ENCODE measurements around the gene AKAP6. TPM values are rescaled to one million over a fixed set of nuclear protein-coding genes. Genes with fewer than 3 reads are reported as not detected.

Gene AKAP6
- total RNA-seq, 4 donors from 2014 or later = 2.0 to 11.0 (median 4.2) TPM

DNA sequence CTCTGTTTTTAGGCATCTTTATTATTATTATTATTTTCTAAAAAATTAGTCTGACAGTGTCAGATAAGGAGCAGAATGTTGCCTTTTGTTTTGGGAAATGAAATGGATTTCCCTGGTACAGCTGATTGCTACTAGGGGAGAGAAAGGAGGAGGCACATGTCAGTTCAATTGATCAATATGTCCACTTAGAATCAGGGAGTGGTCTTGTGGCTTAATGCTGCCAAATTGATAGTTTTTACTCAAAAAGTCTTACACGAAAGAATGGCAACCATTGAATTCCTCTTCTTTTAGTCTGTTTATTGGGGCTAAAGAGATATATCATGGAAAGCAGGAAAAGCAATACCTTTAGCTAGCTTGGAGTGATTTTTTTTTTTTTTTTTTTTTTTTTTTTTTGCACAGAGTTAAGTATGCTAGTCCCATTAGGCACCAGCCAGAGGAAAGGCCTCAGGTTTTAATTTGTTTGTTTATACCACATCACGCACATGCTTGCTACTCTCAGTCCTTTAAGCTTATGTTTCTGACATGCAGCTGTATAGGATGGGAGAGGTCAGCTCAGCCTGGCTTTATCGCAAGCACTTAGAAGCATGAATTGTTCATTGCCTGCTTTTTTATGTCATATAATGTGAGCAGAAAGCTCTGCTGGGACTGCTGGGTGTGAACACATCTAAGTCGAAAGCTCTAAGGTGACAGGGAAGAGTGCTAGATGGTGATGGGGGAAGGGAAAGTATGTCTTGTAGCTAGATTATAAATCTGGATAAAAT is 1.4 kb downstream of the AKAP6 start:
- Histone ChIP-seq H3K27me3 (no peaks in the 10 kb centered on the region), H3K27ac (no peak overlapping the region), H3K9me3 (no peaks in the 10 kb centered on the region), H3K4me3 (no peak overlapping the region), H3K4me1 (no peaks in the 10 kb centered on the region), H3K36me3 (no peaks in the 10 kb centered on the region)
- TF ChIP-seq EP300 (IDR thresholded peaks at IDR 0.05) (no peak), POLR2AphosphoS5 (IDR thresholded peaks at IDR 0.05) (no peak)
- TF ChIP-seq, protein P1, sequence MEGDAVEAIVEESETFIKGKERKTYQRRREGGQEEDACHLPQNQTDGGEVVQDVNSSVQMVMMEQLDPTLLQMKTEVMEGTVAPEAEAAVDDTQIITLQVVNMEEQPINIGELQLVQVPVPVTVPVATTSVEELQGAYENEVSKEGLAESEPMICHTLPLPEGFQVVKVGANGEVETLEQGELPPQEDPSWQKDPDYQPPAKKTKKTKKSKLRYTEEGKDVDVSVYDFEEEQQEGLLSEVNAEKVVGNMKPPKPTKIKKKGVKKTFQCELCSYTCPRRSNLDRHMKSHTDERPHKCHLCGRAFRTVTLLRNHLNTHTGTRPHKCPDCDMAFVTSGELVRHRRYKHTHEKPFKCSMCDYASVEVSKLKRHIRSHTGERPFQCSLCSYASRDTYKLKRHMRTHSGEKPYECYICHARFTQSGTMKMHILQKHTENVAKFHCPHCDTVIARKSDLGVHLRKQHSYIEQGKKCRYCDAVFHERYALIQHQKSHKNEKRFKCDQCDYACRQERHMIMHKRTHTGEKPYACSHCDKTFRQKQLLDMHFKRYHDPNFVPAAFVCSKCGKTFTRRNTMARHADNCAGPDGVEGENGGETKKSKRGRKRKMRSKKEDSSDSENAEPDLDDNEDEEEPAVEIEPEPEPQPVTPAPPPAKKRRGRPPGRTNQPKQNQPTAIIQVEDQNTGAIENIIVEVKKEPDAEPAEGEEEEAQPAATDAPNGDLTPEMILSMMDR (IDR thresholded peaks at IDR 0.05) = no peak
- DNase-seq (ENCODE audit: low spot score in 2 of 2) = no peak
- 82% methylated on average over 4 of the region's 4 CpGs for WGBS

DNA sequence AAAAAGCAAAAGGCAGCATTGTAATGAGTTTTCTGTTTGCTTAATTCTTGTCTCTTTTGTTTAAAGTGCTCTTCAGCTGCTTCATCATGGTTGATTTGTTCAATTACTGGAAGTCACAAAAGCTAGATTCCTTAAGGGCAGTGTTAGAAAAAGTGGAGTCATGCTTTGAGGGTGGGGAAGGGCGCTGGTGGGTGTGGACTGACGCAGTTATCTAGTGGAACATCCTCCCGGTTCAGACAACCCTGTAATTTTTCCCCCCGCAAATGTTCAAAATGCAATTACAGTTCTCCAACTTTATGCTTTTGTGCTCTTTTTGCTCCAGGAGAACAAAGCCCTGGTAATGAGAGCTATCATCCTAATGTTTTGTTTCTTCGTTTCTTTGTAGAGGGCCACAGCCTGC is 2.1 kb downstream of the AKAP6 start:
- H3K4me3 ChIP-seq = no peak overlapping the region
- H3K4me1 ChIP-seq = no peaks in the 10 kb centered on the region
- no peaks in the 10 kb centered on the region for H3K9me3 ChIP-seq
- DNase-seq (ENCODE audit: low spot score in 2 of 2) = no peak
- no peaks in the 10 kb centered on the region for H3K27me3 ChIP-seq
- no peak for TF ChIP-seq POLR2A (IDR thresholded peaks at IDR 0.05)
- TF ChIP-seq, protein P1 (IDR thresholded peaks at IDR 0.05) = no peak
- TF ChIP-seq EP300 (IDR thresholded peaks at IDR 0.05) = no peak
- no peak for TF ChIP-seq POLR2AphosphoS5 (IDR thresholded peaks at IDR 0.05)
- WGBS = 64% methylated on average over 5 of the region's 5 CpGs
- no peak overlapping the region for H3K27ac ChIP-seq
- no peaks in the 10 kb centered on the region for H3K36me3 ChIP-seq

DNA sequence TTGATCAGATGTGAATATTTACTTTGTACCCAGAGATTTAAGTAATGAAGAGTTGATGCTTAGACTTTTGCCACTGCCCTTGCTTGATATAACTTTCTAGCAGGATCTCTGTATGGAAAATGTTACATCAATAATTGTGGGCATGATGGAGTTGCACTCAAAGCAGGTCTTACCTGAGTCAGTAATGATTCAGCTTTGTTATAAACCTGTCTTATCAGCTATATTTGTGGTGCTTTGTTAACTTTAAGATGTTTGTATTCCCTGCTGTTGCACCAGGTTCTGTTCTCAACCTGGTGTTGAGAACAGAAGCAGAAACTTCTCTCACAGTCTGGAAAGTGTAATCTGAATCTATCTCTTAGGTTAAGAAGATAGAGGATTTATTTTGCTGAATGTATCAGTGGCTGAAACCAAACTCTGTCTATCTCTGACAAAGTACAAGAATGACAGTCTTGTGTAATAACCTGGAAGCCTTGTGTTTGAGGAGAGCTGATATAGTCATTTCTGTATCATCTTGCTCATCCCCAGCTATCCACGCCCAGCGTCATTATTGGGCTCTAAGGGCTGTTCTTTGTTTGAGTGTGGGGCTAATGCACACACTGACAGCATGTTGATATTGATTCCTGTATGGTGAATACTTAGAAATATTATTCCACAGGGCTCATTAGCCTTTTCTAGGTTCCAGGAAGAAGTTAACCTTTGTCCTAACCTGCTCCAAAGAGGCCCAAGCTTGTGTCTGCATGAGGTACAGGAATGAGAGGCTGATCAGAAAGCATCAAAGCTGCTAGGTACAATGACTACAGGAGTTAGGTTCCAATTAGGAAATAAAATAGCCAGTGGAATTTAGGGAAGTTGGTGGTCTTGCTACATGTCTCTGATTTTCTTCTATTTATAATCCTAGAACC is 3.6 kb downstream of the AKAP6 start:
- no peaks in the 10 kb centered on the region for H3K27me3 ChIP-seq
- TF ChIP-seq, protein P1 (IDR thresholded peaks at IDR 0.05) = no peak
- TF ChIP-seq POLR2AphosphoS5 (IDR thresholded peaks at IDR 0.05) = no peak
- TF ChIP-seq POLR2A (IDR thresholded peaks at IDR 0.05) = no peak
- no peak for TF ChIP-seq EP300 (IDR thresholded peaks at IDR 0.05)
- H3K36me3 ChIP-seq = no peaks in the 10 kb centered on the region
- 79% methylated on average over 2 of the region's 2 CpGs for WGBS
- H3K27ac ChIP-seq = no peak overlapping the region
- DNase-seq (ENCODE audit: low spot score in 2 of 2) = no peak
- no peak overlapping the region for H3K4me3 ChIP-seq
- H3K4me1 ChIP-seq = no peaks in the 10 kb centered on the region
- H3K9me3 ChIP-seq = no peaks in the 10 kb centered on the region

DNA sequence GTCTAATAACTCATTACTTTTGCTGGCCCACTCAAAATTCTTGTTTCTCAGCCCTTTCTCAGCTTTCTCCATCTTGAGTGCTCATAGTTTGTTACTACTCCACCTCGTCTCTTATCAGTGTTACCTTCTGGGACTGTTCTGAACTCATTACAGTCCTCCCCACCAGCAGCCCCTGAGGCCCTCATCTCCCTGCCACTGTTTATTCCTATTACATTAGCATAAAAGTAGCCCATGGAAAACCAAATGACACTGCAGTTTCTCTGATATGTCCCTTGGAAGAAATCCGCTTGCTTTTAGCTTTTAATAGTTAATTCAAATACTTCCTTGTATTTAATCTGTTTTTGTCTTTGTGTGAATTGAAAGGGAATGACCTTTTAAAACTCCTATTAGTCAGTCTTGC is 7.6 kb downstream of the AKAP6 start:
- Histone ChIP-seq H3K9me3 (no peaks in the 10 kb centered on the region), H3K4me1 (no peaks in the 10 kb centered on the region), H3K27ac (no peak overlapping the region), H3K36me3 (no peaks in the 10 kb centered on the region), H3K27me3 (no peaks in the 10 kb centered on the region), H3K4me3 (no peak overlapping the region)
- no peak for DNase-seq (ENCODE audit: low spot score in 2 of 2)
- TF ChIP-seq, protein P1 (IDR thresholded peaks at IDR 0.05) = no peak
- TF ChIP-seq POLR2A (IDR thresholded peaks at IDR 0.05) = no peak
- no peak for TF ChIP-seq EP300 (IDR thresholded peaks at IDR 0.05)
- no peak for TF ChIP-seq POLR2AphosphoS5 (IDR thresholded peaks at IDR 0.05)
- WGBS = 91% methylated on average over 2 of the region's 2 CpGs

DNA sequence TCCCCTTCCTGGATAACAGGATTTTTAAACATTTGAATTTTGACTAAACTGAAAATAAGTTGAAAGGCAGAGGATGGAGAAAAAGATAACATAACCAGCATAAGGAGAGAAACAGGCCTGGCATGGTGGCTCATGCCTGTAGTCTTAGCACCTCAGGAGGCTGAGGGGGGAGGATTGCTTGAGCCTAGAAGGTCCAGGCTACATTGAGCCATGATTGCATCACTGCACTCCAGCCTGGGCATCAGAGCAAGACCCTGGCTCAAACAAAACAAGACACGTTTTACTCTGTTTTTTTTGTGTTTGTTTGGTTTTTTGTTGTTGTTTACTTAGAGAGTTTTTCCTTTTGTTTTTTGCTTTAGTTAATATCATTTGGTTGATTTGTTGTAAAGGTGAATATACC is 8.7 kb downstream of the AKAP6 start:
- no peak for DNase-seq (ENCODE audit: low spot score in 2 of 2)
- H3K4me3 ChIP-seq = no peak overlapping the region
- WGBS = 88% methylated on average over 1 of the region's 1 CpG
- no peaks in the 10 kb centered on the region for H3K9me3 ChIP-seq
- TF ChIP-seq POLR2A (IDR thresholded peaks at IDR 0.05) (no peak), EP300 (IDR thresholded peaks at IDR 0.05) (no peak), POLR2AphosphoS5 (IDR thresholded peaks at IDR 0.05) (no peak)
- TF ChIP-seq, protein P1 (IDR thresholded peaks at IDR 0.05) = no peak
- no peaks in the 10 kb centered on the region for H3K27me3 ChIP-seq
- H3K27ac ChIP-seq = no peak overlapping the region
- H3K36me3 ChIP-seq = no peaks in the 10 kb centered on the region
- H3K4me1 ChIP-seq = no peaks in the 10 kb centered on the region
